ENCODE results near the gene CCNY.

GRCh38 chr10:35592441-35592840 is 256.1 kb downstream of the CCNY start:
- TF ChIP-seq SUZ12 (IDR thresholded peaks at IDR 0.05; ENCODE audit: extremely low read depth, insufficient read depth, insufficient read length) (no peak), ZNF274 (IDR thresholded peaks at IDR 0.05; ENCODE audit: low read depth, low read length) (no peak)
